ENCODE results near the gene RPAIN. TPM values are rescaled to one million over a fixed set of nuclear protein-coding genes. Genes with fewer than 3 reads are reported as not detected.
A peak's percentile ranks its signal among the peaks of the same experiment; 100 is the strongest.

The RPAIN gene
- total and polyA plus RNA-seq, 2 of the 13 experiments (the other 11 are each of a cell fraction or from before 2014, with no cell fraction given), result 42.1 to 58.5 TPM

DNA sequence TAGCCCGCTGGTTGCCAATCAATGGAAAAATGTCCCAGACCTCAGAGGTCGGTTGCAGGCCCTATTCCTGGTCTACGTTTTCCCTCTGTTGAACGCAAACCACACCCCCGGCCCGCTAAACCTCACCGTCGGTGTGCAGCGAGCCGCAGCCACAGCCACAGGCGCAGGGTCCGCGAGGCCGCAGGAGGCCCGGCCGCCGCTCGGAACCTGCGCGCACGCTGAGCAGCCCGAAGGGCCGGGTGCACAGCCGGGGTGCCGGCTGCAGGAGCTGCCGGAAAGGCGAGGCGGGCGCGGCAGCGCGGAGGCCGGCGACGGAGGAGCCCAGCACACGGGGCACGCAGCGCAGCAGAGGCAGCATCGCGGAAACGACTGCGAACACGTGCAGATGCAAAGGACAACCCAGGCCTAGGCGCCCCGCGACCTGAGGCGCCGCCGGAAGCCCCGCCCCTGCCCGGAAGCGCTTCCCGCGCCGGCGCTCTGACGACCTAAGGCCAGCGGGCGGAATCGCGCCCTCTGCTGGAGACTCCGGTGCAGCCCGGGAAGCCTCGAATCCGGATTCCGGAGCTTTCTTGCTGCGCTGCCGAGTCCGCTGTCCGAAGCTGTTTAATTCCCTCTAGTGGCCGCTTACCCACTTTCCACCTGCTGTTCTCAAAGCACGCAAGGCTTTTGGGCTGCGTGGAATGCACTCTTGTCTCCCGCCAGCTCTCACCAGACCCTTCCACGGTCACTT lies 18.9 kb downstream of the RPAIN start, which contains the start of gene C1QBP (continued):
- TF ChIP-seq, protein P1, sequence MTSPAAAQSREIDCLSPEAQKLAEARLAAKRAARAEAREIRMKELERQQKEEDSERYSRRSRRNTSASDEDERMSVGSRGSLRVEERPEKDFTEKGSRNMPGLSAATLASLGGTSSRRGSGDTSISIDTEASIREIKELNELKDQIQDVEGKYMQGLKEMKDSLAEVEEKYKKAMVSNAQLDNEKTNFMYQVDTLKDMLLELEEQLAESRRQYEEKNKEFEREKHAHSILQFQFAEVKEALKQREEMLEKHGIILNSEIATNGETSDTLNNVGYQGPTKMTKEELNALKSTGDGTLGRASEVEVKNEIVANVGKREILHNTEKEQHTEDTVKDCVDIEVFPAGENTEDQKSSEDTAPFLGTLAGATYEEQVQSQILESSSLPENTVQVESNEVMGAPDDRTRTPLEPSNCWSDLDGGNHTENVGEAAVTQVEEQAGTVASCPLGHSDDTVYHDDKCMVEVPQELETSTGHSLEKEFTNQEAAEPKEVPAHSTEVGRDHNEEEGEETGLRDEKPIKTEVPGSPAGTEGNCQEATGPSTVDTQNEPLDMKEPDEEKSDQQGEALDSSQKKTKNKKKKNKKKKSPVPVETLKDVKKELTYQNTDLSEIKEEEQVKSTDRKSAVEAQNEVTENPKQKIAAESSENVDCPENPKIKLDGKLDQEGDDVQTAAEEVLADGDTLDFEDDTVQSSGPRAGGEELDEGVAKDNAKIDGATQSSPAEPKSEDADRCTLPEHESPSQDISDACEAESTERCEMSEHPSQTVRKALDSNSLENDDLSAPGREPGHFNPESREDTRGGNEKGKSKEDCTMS (CRISPR knock-in tag; conservative IDR thresholded peaks at IDR 0.05), result no peak
- peak; percentile 91; the same call in 1 of the 2 replicates for TF ChIP-seq ZNF766 (CRISPR knock-in tag; IDR thresholded peaks at IDR 0.05; ENCODE audit: borderline replicate concordance)
- TF ChIP-seq NFIB (CRISPR knock-in tag; IDR thresholded peaks at IDR 0.05; ENCODE audit: borderline replicate concordance), result no peak
- 0 out of 2 replicates have a peak, but pooled peaks have one; percentile 36 for TF ChIP-seq ZMAT3 (CRISPR knock-in tag; conservative IDR thresholded peaks at IDR 0.05)
- TF ChIP-seq PRPF4 (IDR thresholded peaks at IDR 0.05; ENCODE audit: low read depth, low read length, poor library complexity, severe bottlenecking), result no peak
- no peak; the same call in 1 of the 2 replicates for TF ChIP-seq ZNF737 (CRISPR knock-in tag; IDR thresholded peaks at IDR 0.05; ENCODE audit: borderline replicate concordance)
- TF ChIP-seq, protein P2, sequence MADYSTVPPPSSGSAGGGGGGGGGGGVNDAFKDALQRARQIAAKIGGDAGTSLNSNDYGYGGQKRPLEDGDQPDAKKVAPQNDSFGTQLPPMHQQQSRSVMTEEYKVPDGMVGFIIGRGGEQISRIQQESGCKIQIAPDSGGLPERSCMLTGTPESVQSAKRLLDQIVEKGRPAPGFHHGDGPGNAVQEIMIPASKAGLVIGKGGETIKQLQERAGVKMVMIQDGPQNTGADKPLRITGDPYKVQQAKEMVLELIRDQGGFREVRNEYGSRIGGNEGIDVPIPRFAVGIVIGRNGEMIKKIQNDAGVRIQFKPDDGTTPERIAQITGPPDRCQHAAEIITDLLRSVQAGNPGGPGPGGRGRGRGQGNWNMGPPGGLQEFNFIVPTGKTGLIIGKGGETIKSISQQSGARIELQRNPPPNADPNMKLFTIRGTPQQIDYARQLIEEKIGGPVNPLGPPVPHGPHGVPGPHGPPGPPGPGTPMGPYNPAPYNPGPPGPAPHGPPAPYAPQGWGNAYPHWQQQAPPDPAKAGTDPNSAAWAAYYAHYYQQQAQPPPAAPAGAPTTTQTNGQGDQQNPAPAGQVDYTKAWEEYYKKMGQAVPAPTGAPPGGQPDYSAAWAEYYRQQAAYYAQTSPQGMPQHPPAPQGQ (CRISPR knock-in tag; IDR thresholded peaks at IDR 0.05; ENCODE audit: borderline replicate concordance), result no peak
- peak; percentile 90 for TF ChIP-seq ZGPAT (CRISPR knock-in tag; IDR thresholded peaks at IDR 0.05)
- TF ChIP-seq GATAD2A (CRISPR knock-in tag; IDR thresholded peaks at IDR 0.05), result no peak; the same call in 1 of the 2 replicates
- no peak for TF ChIP-seq KLF9 (CRISPR knock-in tag; IDR thresholded peaks at IDR 0.05; ENCODE audit: low read depth)
- TF ChIP-seq PHF5A (CRISPR knock-in tag; IDR thresholded peaks at IDR 0.05; ENCODE audit: low read depth, unreplicated experiment), result no peak
- no peak for TF ChIP-seq NCOA1 (CRISPR knock-in tag; IDR thresholded peaks at IDR 0.05)
- 0 out of 2 replicates have a peak, but pooled peaks have one; percentile 42 for TF ChIP-seq HOMEZ (CRISPR knock-in tag; IDR thresholded peaks at IDR 0.05; ENCODE audit: low read depth)
- TF ChIP-seq ZNF839 (CRISPR knock-in tag; IDR thresholded peaks at IDR 0.05; ENCODE audit: borderline replicate concordance), result peak; percentile 75; the same call in 1 of the 2 replicates
- no peak for TF ChIP-seq ZNF432 (CRISPR knock-in tag; IDR thresholded peaks at IDR 0.05; ENCODE audit: borderline replicate concordance)
- TF ChIP-seq EHMT2 (IDR thresholded peaks at IDR 0.05; ENCODE audit: borderline replicate concordance, low read depth, low read length), result no peak
- peak; percentile 99 for TF ChIP-seq MYC (CRISPR knock-in tag; IDR thresholded peaks at IDR 0.05; ENCODE audit: borderline replicate concordance)
- TF ChIP-seq ZNF746 (CRISPR knock-in tag; IDR thresholded peaks at IDR 0.05), result no peak
- no peak for TF ChIP-seq CENPT (CRISPR knock-in tag; IDR thresholded peaks at IDR 0.05; ENCODE audit: low read depth)
- peak; percentile 80 for TF ChIP-seq MAZ (IDR thresholded peaks at IDR 0.05; ENCODE audit: borderline replicate concordance, low read depth, low read length)
- peak; percentile 83 for TF ChIP-seq MAZ (CRISPR knock-in tag; IDR thresholded peaks at IDR 0.05; ENCODE audit: low read depth)
- peak; percentile 45; the same call in 1 of the 2 replicates for TF ChIP-seq ZSCAN25 (CRISPR knock-in tag; IDR thresholded peaks at IDR 0.05)
